ENCODE results near the gene COL4A4.

Gene COL4A4

DNA sequence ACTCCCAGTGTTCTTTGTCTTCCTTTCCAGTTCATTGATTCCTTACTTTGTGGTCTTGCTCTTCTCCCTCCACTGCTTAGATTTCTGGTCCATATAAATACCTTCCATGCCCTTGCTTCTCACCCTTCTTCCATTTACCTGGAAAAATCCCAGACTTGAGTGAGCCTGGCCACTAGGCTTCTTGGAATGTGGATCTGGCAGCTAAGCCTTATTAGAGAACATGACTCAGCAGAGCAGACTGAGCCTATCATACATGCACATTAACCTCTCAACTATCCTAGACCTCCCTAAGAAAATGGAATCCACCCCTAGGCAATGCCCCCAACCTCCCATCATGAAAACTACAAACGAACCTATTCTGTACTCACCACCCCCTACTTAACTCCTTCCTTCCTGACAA is 200.5 kb downstream of the COL4A4 start:
- TF ChIP-seq FOXP2 (optimal IDR thresholded peaks at IDR 0.05; ENCODE audit: borderline replicate concordance, extremely low read depth, extremely low read length, insufficient read depth) (no peak), TAF1 (IDR thresholded peaks at IDR 0.05; ENCODE audit: borderline replicate concordance, insufficient read depth, low read length) (no peak), POLR2AphosphoS5 (IDR thresholded peaks at IDR 0.05; ENCODE audit: low read depth, low read length) (no peak), REST (IDR thresholded peaks at IDR 0.05; ENCODE audit: insufficient read depth in 1 of 2, low read depth in 2 of 2, low read length in 2 of 2) (no peak), SIN3A (IDR thresholded peaks at IDR 0.05; ENCODE audit: borderline replicate concordance, insufficient read depth, low read length) (no peak)

- no peak for TF ChIP-seq TAF1 (IDR thresholded peaks at IDR 0.05; ENCODE audit: borderline replicate concordance, insufficient read depth, low read length)
- TF ChIP-seq SIN3A (IDR thresholded peaks at IDR 0.05; ENCODE audit: borderline replicate concordance, insufficient read depth, low read length), result no peak
- no peak for TF ChIP-seq REST (IDR thresholded peaks at IDR 0.05; ENCODE audit: insufficient read depth in 1 of 2, low read depth in 2 of 2, low read length in 2 of 2)
- TF ChIP-seq POLR2AphosphoS5 (IDR thresholded peaks at IDR 0.05; ENCODE audit: low read depth, low read length), result no peak
- TF ChIP-seq FOXP2 (optimal IDR thresholded peaks at IDR 0.05; ENCODE audit: borderline replicate concordance, extremely low read depth, extremely low read length, insufficient read depth), result no peak
Observed at GRCh38 chr2:226962176-226962773, 201.7 kb downstream of the COL4A4 start.

DNA sequence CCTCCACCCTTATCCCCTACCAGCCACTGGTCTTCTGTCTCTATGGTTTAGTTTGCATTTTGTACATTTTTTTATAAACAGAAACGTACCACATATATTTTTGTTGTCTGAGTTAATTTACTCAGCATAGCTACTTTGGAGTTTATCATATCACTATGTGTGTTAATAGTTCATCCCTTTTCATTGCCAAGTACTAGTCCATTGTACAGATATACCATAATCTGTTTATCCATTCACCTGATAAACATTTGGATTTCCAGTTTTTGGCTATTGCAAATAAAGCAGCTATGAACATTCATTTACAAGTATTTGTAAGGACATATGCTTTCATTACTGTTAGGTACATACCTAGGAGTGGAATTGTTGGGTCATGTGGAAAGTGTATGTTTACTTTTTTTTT is 204.6 kb downstream of the COL4A4 start:
- TF ChIP-seq POLR2AphosphoS5 (IDR thresholded peaks at IDR 0.05; ENCODE audit: low read depth, low read length) (no peak), REST (IDR thresholded peaks at IDR 0.05; ENCODE audit: insufficient read depth in 1 of 2, low read depth in 2 of 2, low read length in 2 of 2) (no peak), FOXP2 (optimal IDR thresholded peaks at IDR 0.05; ENCODE audit: borderline replicate concordance, extremely low read depth, extremely low read length, insufficient read depth) (no peak), SIN3A (IDR thresholded peaks at IDR 0.05; ENCODE audit: borderline replicate concordance, insufficient read depth, low read length) (no peak), TAF1 (IDR thresholded peaks at IDR 0.05; ENCODE audit: borderline replicate concordance, insufficient read depth, low read length) (no peak)

DNA sequence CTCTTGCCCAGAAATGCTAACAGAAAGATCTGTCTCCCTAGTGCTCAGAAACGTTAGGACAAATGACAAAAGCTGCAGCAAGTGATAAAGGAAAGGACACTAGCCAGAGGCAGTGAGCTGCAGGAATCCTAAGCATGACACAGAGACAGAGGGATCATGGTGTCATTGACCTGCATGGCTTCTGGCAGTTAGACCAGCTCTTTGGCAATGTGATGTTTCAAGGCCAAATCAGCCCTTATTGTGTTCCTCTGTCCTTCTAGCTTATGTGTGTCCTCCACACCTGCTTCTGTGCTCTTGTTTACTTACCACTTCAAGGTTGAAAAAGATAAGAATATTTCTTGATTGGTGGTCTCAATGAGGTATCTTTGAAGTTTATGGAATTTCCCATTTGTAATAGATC is 207.3 kb downstream of the COL4A4 start:
- TF ChIP-seq REST (IDR thresholded peaks at IDR 0.05; ENCODE audit: insufficient read depth in 1 of 2, low read depth in 2 of 2, low read length in 2 of 2) (no peak), SIN3A (IDR thresholded peaks at IDR 0.05; ENCODE audit: borderline replicate concordance, insufficient read depth, low read length) (no peak), POLR2AphosphoS5 (IDR thresholded peaks at IDR 0.05; ENCODE audit: low read depth, low read length) (no peak), TAF1 (IDR thresholded peaks at IDR 0.05; ENCODE audit: borderline replicate concordance, insufficient read depth, low read length) (no peak), FOXP2 (optimal IDR thresholded peaks at IDR 0.05; ENCODE audit: borderline replicate concordance, extremely low read depth, extremely low read length, insufficient read depth) (no peak)
